Loucy (cell line): ENCODE data around the gene RASSF4.

Experiments
- EZH2phosphoT487 ChIP-seq: fragments of 200-600 bp; IDR thresholded peaks from 2 replicates; pipeline ENCODE4 v1.6.1; 2018; ENCODE audit warnings: antibody characterized with exemption, mild to moderate bottlenecking, moderate library complexity, borderline replicate concordance
- TF ChIP-seq, protein P1 (sequence below): fragments of 200-600 bp; sonication (generic); conservative IDR thresholded peaks from 2 replicates; pipeline ENCODE4 v1.5.1; 2014; ENCODE audit warnings: mild to moderate bottlenecking, antibody characterized with exemption, low read length

DNA sequence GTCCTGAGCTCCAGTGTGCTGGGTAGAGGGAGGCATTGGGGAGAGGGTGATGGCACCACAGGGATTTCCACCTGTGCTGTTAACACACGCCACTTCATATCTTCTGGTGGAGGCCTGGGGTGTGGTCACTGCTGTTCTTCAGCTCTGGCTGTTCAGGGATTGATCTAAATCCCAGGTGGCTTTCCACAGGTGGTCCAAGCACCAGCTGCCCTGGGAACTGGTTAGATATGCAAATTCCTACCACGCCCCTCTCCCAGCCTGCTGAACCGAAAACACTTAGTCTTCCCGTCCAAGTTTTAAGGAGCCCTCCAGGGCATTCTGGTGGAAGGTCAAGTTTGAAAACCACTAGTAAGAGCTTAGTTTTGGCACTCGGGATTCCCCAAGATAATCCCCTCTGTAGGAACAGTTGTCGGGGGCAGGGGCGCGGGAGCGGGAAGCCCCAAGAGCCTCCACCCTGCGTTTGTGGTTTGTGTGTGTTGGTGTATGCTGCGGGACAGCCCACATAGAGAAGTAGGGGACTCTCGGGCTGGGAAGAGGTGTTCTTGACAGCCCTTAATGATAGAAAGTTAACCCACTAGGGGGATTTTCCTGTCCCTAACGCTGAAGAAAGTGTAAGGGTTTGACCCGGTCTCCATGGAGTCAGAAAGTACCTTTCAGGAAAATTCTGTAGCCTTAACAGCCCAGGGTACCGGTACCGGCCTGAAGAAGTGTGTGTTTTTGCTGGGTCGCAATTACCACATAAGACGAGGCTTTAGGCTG, 13.9 kb downstream of the RASSF4 start:
- TF ChIP-seq, protein P1, sequence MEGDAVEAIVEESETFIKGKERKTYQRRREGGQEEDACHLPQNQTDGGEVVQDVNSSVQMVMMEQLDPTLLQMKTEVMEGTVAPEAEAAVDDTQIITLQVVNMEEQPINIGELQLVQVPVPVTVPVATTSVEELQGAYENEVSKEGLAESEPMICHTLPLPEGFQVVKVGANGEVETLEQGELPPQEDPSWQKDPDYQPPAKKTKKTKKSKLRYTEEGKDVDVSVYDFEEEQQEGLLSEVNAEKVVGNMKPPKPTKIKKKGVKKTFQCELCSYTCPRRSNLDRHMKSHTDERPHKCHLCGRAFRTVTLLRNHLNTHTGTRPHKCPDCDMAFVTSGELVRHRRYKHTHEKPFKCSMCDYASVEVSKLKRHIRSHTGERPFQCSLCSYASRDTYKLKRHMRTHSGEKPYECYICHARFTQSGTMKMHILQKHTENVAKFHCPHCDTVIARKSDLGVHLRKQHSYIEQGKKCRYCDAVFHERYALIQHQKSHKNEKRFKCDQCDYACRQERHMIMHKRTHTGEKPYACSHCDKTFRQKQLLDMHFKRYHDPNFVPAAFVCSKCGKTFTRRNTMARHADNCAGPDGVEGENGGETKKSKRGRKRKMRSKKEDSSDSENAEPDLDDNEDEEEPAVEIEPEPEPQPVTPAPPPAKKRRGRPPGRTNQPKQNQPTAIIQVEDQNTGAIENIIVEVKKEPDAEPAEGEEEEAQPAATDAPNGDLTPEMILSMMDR = no peak
- no peak for TF ChIP-seq EZH2phosphoT487
